ENCODE results near the gene RGS5.

GRCh38 chr1:163240705-163241104 is 38.0 kb upstream of the RGS5 start:
- TF ChIP-seq EP300 (IDR thresholded peaks at IDR 0.05) (no peak), CTCF (IDR thresholded peaks at IDR 0.05) (no peak), POLR2A (IDR thresholded peaks at IDR 0.05) (no peak), POLR2AphosphoS5 (IDR thresholded peaks at IDR 0.05) (no peak)

Data from suprapubic skin (tissue), 4 donors.